Activated naive CD4-positive, alpha-beta T cell treated with anti-CD3 and anti-CD28 coated beads, Interleukin-2, amount 50 U/mL, for 72 hours (primary cell): Measurements from ENCODE around the gene TPRX1. TPM values are rescaled to one million over a fixed set of nuclear protein-coding genes. Genes with fewer than 3 reads are reported as not detected.
"Not testable (repeated sequence)": the region's sequence is repeated elsewhere in the genome, so short reads cannot be mapped to it uniquely, and the experiment has no call there.

Source experiments
- ATAC-seq, 2 donors: fragments of 150-1000 bp; cut with Tn5 transposase; 2 replicates each; pipeline ENCODE4 v1.10.0; 2021; ENCODE audit warnings: mild to moderate bottlenecking in 2 of 2, moderate library complexity in 2 of 2
- DNase-seq, 2 donors: peaks; one replicate each; pipeline ENCODE4 v3.0.0; 2021 to 2022; ENCODE audit warnings: low spot score in 2 of 2
- H3K27ac Mint-ChIP-seq, 2 donors: one replicate each; pipeline ENCODE4 v1.8.0; 2022; ENCODE audit warnings: mild to moderate bottlenecking in 2 of 2, mixed read lengths in 2 of 2
- H3K36me3 Mint-ChIP-seq, 2 donors: one replicate each; pipeline ENCODE4 v1.8.0; 2022; ENCODE audit warnings: mixed read lengths in 2 of 2
- H3K9me3 Mint-ChIP-seq, 2 donors: one replicate each; pipeline ENCODE4 v1.8.0; 2022; ENCODE audit warnings: mixed read lengths in 2 of 2
- total RNA-seq, 2 donors: library from RNA; stranded (reverse); gene quantifications; one replicate each; pipeline ENCODE4 v1.2.3, GENCODE V29; 2022

TPRX1 gene, protein sequence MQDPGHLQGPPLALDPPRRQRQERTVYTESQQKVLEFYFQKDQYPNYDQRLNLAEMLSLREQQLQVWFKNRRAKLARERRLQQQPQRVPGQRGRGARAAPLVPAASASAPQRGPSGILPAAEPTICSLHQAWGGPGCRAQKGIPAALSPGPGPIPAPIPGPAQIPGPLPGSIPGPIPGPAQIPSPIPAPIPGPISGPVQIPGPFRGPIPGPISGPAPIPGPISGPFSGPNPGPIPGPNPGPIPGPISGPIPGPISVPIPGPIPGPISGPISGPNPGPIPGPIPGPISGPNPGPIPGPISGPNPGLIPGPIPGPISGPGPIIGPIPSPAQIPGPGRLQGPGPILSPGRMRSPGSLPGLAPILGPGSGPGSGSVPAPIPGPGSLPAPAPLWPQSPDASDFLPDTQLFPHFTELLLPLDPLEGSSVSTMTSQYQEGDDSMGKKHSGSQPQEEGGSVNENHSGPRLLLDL
- total RNA-seq = not detected

DNA sequence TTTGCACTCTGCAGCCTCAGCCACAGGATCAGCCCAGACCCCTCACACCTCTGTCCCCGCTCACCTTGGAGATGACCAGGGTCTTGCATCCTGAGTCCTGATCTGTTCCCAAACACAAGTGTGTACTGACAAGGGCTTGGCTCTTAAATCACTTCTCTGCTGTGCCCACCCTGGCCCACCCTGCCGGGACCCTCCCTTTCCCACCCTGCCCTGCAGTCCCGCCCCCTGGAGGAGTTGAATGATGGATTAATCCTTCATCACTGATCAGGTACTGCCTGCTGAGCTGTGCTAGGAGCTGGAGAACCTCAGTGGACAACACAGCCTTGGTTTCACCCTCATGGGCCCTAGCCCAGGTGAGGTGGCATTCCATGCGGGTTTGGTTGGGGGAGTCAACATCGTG, at the start of gene TPRX1:
TSS of gene TPRX1 (minus strand) at position 101 of the 400 bp plus-strand sequence. CDS start at position 89, 12 bp downstream.
- not testable (repeated sequence) for ATAC-seq, DNase-seq, H3K36me3 Mint-ChIP-seq

DNA sequence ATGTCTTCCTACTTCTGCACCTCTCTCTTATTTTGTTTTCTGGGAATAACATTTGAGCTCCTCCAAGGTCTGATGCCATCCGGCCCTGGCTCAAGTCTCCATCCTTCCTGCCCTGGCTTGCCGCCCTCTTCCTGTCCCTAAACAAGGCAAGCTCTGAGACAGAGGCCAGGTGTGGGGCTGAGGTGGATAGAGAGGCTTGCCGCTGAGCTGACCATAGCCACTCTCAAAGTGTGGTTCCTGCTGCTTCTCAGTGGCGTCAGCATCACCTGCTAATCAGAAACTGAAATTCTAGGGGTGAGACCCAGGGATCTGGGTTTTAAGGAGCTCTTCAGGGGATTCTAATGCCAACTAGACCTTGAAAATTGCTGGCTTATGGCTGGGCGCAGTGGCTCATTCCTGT, 48.7 kb upstream of the TPRX1 start:
- H3K9me3 Mint-ChIP-seq = no peaks in the 10 kb centered on the region

More for the DNA sequence above, at the start of gene TPRX1:
- peaks cover 0 to 10% of the 10 kb centered on the region in 2 donors for H3K9me3 Mint-ChIP-seq
- H3K27ac Mint-ChIP-seq = not testable (repeated sequence)

DNA sequence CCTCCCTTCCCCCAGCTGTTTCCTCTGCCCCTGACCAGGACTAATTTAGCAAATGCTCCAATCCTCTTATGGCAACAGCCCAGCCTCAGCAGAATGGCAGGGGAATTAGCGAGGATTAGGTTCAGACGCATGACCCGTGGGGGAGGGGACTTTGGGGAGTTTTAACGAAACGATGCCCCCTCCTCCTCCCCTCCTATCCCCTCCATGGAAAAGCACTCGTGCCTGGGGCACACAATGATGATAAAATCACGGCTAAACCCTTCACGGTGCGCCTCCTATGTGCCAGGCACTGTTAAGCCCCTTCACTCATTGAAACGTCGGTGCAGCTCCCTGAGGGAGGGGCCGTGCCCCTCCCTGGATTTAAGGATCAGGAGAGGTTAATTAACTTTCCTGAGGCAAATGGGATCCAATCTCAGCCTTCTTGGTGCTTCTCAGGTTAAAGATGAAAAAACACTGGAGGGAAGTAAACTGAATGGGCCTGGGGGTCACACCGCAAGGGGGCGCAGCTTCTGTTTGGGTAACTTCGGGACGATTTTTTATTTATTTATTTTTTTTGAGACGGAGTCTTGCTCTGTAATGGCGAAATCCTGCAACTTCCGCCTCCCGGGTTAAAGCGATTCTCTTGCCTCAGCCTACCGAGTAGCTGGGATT, 44.6 kb upstream of the TPRX1 start:
- Mint-ChIP-seq H3K36me3 (no peaks in the 10 kb centered on the region), H3K27ac (no peak overlapping the region), H3K9me3 (no peaks in the 10 kb centered on the region)
- DNase-seq (peak in 1 of 2 donors; percentile 66), ATAC-seq (no peak)

More for the DNA sequence above, 48.7 kb upstream of the TPRX1 start:
- no peak for ATAC-seq
- H3K27ac Mint-ChIP-seq = no peak overlapping the region
- no peaks in the 10 kb centered on the region for H3K36me3 Mint-ChIP-seq
- no peak for DNase-seq

DNA sequence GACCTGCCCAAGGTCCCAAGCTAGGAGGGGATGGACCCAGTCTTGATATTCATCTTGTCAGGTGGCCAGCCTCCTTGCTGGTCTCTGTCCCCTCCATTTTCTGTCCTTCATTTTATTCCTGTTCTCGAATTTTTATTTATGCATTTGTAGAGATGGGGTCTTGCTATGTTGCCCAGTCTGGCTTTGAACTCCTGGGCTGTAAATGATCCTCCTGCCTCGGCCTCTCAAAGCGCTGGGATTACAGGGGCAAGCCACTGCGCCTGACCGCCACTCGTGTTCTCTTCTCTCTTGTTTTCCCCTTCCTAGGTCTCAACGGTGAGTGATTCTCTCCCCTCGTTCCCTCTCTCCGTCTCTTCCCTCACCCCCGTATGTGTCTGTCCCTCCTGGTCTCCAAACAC, 44.1 kb upstream of the TPRX1 start:
- Mint-ChIP-seq H3K27ac (no peak overlapping the region), H3K9me3 (no peaks in the 10 kb centered on the region), H3K36me3 (no peaks in the 10 kb centered on the region)
- DNase-seq (no peak), ATAC-seq (no peak)

DNA sequence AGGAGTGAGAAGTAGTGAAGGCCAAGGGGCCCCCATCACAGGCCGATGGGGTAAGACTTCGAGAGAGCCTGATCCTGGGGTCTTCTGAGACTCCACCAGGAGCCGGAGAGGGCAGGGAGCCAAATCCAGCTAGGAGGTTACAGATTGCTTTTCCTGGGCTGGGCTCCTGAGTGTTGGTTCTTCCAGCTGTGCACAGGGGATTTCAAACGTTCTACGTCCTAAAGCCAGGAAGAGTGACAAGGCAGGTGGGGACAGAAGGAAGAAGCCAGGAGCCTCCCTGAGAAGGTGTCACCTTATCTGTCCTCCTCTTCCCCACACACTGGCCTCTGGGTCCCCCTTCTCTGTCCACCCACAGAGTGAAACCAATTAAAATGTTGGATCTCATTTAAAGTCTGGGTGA, 38.6 kb upstream of the TPRX1 start:
- Mint-ChIP-seq H3K9me3 (no peaks in the 10 kb centered on the region), H3K36me3 (no peaks in the 10 kb centered on the region)
- ATAC-seq = no peak

DNA sequence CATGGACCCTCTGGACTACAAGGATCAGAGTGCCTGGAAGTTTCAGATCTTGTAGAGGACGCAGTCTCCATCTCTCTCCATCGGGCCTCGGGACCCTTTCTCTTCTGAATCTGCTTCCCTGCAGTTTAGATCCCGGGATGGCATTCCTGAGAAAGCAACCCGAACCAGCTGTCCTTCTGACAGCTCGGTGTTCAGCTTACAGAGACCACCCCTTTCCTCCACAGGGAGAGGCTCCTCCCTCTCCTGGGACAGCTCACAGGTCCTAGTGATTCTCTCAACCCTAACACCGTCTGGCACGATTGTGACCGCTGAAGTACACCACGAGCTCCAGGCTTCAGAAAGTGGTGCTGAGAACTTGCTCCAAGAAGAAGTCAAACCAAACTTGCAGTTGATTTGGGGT, 35.6 kb upstream of the TPRX1 start:
- no peak for ATAC-seq
- DNase-seq = no peak
- Mint-ChIP-seq H3K36me3 (no peaks in the 10 kb centered on the region), H3K9me3 (no peaks in the 10 kb centered on the region), H3K27ac (no peak overlapping the region)

More for the DNA sequence above, 38.6 kb upstream of the TPRX1 start:
- H3K27ac Mint-ChIP-seq = no peak overlapping the region
- no peak for DNase-seq

DNA sequence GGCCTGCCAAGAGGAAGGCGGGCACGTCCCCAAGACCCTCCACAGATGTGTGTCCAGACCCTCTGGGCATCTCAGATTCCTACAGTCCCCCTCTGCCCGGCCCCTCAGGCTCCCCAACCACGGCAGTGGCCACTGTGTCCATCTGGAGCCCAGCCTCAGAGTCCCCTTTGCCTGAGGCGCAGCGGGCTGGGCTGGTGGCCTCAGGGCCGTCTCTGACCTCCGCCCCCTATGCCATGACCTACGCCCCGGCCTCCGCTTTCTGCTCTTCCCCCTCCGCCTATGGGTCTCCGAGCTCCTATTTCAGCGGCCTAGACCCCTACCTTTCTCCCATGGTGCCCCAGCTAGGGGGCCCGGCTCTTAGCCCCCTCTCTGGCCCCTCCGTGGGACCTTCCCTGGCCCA, 35.1 kb upstream of the TPRX1 start:
- H3K9me3 Mint-ChIP-seq = no peaks in the 10 kb centered on the region
- H3K27ac Mint-ChIP-seq = no peak overlapping the region
- no peaks in the 10 kb centered on the region for H3K36me3 Mint-ChIP-seq
- ATAC-seq = no peak
- no peak for DNase-seq

DNA sequence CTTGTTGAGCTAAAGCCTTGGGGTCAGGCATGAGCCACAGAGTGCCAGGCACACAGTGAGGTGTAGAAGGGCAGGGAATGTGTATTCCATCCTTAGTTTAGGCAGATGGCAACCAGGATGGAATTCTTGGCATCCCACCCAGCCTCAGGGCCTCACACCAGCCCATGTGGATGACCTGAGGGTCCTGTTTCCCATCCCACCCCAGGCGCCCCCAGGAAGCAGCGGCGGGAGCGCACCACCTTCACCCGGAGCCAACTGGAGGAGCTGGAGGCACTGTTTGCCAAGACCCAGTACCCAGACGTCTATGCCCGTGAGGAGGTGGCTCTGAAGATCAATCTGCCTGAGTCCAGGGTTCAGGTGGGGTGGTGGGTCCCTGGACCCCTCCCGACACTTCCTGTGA, 31.7 kb upstream of the TPRX1 start:
- Mint-ChIP-seq H3K36me3 (no peaks in the 10 kb centered on the region), H3K27ac (no peak overlapping the region), H3K9me3 (no peaks in the 10 kb centered on the region)
- DNase-seq (no peak), ATAC-seq (no peak)

DNA sequence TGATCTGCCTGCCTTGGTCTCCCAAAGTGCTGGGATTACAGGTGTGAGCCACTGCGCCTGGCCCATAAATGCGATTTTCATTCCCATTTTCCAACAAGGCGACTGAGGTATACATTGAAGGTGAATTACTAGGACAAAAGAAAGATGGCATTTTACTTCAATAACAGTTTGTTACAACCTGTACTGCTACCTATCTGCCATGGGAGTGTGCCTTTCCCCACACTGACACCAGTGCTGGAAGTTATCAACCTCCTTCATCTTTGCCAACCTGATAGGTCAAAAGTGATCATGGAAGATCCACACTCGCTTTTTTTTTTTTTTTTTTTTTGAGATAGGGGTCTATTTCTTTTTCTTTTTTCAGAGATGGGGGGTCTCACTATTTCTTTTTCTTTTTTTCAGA, 28.4 kb upstream of the TPRX1 start:
- Mint-ChIP-seq H3K36me3 (no peaks in the 10 kb centered on the region), H3K27ac (no peak overlapping the region), H3K9me3 (no peaks in the 10 kb centered on the region)
- no peak for DNase-seq
- no peak for ATAC-seq

DNA sequence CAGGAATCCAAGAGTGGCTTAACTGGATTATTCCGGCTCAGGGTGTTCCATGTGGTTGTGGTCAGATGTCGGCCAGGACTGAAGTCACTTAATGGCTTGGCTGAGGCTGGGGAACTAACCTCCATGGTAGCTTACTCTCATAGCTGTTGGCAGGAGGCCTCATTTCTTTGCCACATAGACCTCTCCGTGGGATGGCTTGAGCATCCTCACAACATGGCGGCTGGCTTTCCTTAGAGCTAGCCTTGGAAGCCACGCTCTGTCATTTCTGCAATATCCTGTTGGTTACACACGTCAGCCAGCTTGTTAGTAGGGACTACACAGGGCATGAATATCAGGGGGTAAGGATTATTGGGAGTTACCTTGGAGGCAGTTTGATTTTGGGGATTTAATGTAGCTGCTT, 22.4 kb upstream of the TPRX1 start:
- Mint-ChIP-seq H3K36me3 (no peaks in the 10 kb centered on the region), H3K9me3 (no peaks in the 10 kb centered on the region), H3K27ac (no peak overlapping the region)
- DNase-seq = no peak
- ATAC-seq = no peak

DNA sequence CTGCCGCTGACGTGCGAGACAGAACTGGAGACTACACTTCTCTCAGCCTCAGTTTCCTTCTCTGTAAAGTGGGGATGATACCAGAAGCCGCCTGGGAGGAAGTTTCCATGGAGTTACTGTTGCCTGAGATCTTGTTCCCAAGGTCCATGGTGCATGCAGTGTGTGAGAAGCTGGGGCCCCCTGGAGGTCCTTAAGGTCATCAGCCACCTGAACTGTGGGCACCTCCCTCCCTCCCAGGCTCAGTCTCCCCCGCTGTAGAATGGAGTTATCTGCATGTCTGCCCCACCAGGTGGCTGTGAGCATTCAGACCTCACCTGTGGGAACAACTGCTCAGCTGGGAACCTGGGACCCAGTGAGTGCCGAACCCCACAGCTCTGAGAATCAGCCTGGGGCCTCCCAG, 20.0 kb upstream of the TPRX1 start:
- ATAC-seq (no peak), DNase-seq (no peak)
- Mint-ChIP-seq H3K9me3 (no peaks in the 10 kb centered on the region), H3K27ac (no peak overlapping the region), H3K36me3 (no peaks in the 10 kb centered on the region)

DNA sequence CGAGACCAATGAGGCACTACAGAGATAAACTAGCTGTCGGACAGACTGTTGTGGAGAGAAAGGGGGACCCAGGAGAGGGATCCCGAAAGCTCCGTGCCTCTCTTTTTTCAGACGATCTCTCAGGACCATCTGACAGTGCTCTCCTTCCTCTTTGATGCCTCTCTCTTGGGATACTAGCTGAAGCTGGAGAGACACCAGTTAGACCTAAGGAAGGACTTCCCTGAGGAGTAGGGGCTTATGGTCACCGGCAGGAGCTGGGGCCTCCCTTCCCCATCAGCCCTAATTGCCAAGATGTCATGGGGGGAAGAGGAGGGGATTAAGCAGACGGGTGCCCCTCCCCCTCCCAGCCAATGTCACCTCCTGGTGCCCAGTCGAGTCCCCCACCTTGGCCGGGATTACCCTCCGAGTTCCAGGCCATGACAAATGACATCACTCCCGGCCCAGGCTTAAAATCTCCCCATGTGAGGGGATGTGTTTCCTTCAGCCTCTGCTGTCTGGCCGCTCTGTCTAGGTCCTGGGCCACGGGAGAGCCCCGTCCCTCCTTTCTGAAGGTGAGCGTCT, 17.2 kb upstream of the TPRX1 start, which contains the start of gene CRX:
TSS of gene CRX (plus strand) at position 478 of the 561 bp plus-strand sequence. CDS start 12,507 bp downstream, outside the sequence.
- Mint-ChIP-seq H3K36me3 (no peaks in the 10 kb centered on the region), H3K9me3 (no peaks in the 10 kb centered on the region), H3K27ac (no peak within 1 kb of the TSS)
- ATAC-seq = no peak
- DNase-seq = no peak

DNA sequence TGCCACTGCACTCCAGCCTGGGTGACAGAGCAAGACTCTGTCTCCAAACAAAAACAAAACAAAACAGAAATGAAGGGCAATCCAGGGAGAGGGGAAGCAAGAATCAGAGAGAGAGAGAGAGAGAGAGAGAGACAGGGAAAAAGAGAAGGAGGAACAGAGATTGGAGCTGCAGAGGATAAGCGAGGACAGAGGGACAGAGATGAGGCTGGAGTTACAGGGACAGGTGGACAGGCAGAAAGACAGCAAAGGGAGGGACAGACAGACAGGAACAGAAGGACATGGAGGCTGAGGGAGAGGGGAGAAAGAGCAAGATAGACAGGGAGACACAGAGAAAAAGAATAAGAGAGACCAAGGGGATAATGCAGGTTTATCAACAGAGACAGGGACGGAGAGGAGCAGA, 16.1 kb upstream of the TPRX1 start:
- Mint-ChIP-seq H3K27ac (no peak overlapping the region), H3K9me3 (no peaks in the 10 kb centered on the region), H3K36me3 (no peaks in the 10 kb centered on the region)
- ATAC-seq = no peak
- DNase-seq = no peak

DNA sequence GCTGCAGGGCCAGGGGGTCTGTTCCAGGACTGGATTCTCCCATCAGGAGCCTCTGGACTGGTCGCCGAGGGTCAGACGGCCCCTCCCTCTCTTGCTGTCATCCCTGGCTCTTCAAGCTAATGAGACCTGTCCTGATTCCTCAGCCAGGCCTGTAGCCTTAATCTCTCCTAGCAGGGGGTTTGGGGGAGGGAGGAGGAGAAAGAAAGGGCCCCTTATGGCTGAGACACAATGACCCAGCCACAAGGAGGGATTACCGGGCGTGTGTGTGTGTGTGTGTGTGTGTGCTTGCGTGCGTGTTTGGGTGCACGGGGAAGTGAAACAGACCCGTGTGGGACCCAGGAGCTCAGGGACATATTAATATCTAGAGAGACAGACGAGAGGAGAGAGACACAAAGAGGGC, 15.5 kb upstream of the TPRX1 start:
- no peak overlapping the region for H3K27ac Mint-ChIP-seq
- H3K36me3 Mint-ChIP-seq = no peaks in the 10 kb centered on the region
- H3K9me3 Mint-ChIP-seq = no peaks in the 10 kb centered on the region
- ATAC-seq = no peak
- no peak for DNase-seq

DNA sequence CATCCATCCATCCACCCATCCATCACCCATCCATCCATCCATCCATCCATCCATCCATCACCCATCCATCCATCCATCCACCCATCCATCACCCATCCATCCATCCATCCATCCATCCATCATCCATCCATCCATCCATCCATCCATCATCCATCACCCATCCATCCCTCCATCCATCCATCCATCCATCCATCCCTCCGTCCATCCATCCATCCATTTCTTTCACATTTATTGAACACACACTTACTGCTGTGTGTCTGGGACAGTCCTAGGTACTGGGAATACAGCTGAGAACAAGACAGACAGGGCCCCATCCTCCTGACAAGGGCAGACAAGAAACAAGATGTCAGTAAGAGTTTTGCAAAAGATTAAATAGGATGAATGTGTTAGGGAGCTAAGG, 13.9 kb upstream of the TPRX1 start:
- not testable (repeated sequence) for ATAC-seq, H3K9me3 Mint-ChIP-seq, H3K27ac Mint-ChIP-seq, H3K36me3 Mint-ChIP-seq, DNase-seq

DNA sequence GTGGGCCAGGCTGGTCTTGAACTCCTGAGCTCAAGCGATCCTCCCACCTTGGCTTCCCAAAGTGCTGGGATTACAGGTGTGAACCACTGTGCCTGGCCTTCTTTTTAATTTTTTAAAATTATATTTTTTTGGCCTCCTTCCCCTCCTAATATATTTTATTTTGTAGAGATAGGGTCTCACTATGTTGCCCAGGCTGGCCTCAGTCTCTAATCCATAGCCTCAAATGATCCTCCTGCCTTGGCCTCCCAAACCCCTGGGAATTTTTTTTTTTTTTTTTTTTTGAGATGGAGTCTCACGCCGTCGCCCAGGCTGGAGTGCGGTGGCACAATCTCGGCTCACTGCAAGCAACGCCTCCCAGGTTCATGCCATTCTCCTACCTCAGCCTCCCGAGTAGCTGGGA, 11.9 kb upstream of the TPRX1 start:
- not testable (repeated sequence) for H3K36me3 Mint-ChIP-seq, ATAC-seq, H3K27ac Mint-ChIP-seq, DNase-seq, H3K9me3 Mint-ChIP-seq

DNA sequence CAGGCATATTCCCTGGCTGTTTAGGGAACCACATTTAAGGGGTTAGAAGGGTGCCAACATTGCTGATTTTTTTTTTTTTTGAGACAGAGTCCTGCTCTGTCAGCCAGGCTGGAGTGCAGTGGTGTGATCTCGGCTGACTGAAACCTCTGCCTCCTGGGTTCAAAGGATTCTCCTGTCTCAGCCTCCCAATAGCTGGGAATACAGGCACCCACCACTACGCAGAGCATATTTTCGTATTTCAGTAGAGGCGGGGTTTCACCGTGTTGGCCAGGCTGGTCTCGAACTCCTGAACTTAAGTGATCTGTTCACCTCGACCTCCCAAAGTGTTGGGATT, 9.6 kb upstream of the TPRX1 start:
- DNase-seq = no peak
- Mint-ChIP-seq H3K9me3 (no peaks in the 10 kb centered on the region), H3K36me3 (no peaks in the 10 kb centered on the region), H3K27ac (no peak overlapping the region)
- peak in 1 of 2 donors; percentile 20 for ATAC-seq
